ENCODE results near the gene XAGE1B.

DNA sequence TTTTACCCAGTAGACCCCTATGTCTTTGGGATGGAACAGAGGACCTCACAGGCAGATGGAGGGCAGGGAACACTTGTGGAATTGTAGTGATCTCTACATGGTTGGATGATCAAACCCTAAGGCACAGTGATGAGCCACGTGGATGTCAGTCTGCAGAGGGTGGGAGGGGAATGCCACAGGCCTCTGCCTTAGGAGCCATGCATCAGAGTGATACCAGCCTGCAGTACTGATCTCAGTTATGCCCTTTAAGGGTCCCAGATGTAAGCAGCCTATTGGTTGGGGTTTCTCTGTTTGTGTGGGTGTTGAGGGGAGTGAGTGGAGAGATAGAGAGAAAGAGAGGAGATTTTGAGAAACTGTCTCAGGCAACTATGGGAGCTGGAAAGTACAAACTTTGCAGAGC is 39.9 kb upstream of the XAGE1B start:
- TF ChIP-seq, protein P1, sequence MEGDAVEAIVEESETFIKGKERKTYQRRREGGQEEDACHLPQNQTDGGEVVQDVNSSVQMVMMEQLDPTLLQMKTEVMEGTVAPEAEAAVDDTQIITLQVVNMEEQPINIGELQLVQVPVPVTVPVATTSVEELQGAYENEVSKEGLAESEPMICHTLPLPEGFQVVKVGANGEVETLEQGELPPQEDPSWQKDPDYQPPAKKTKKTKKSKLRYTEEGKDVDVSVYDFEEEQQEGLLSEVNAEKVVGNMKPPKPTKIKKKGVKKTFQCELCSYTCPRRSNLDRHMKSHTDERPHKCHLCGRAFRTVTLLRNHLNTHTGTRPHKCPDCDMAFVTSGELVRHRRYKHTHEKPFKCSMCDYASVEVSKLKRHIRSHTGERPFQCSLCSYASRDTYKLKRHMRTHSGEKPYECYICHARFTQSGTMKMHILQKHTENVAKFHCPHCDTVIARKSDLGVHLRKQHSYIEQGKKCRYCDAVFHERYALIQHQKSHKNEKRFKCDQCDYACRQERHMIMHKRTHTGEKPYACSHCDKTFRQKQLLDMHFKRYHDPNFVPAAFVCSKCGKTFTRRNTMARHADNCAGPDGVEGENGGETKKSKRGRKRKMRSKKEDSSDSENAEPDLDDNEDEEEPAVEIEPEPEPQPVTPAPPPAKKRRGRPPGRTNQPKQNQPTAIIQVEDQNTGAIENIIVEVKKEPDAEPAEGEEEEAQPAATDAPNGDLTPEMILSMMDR (IDR thresholded peaks at IDR 0.05 in 4 of 5, conservative IDR thresholded peaks at IDR 0.05 in 1 of 5) = no peak
- no peak for TF ChIP-seq POLR2A (IDR thresholded peaks at IDR 0.05)
